NCI-H460 (cell line): ENCODE measurements around the gene NALF2. TPM values are rescaled to one million over a fixed set of nuclear protein-coding genes. Genes with fewer than 3 reads are reported as not detected.
A peak's percentile ranks its signal among the peaks of the same experiment; 100 is the strongest.

ENCODE experiments used
- DNase-seq: peaks from one replicate; pipeline ENCODE4 v3.0.0-alpha.2; 2016; ENCODE audit warnings: low read depth; ENCODE audit errors: extremely low read depth
- polyA plus RNA-seq: library from polyadenylated mRNA; depleted of rRNA; stranded (reverse); fragments of >200 nt; gene quantifications from 2 replicates; pipeline ENCODE4 v1.2.3, GENCODE V29; 2014; cell fraction: nucleus; rRNA removed
- total RNA-seq: library from RNA; depleted of rRNA; stranded (reverse); fragments of >200 nt; shearing (Covaris generic); gene quantifications from 2 replicates; pipeline ENCODE4 v1.2.3, GENCODE V29; 2014; rRNA removed

NALF2 gene
- 3.3 and 3.6 TPM in 2 replicates for total RNA-seq
- 2.5 and 4.9 TPM in 2 replicates for polyA plus RNA-seq

GRCh38 chrX:69503782-69504625 lies at the start of gene NALF2:
Gene NALF2, plus strand, starts transcription at chrX:69504326. Its CDS starts 957 bp downstream, at chrX:69505283.
- peak; percentile 64 for DNase-seq

GRCh38 chrX:69457756-69458155 lies 46.4 kb upstream of the NALF2 start:
- DNase-seq: no peak

GRCh38 chrX:69466546-69466945 lies 37.6 kb upstream of the NALF2 start:
- DNase-seq: no peak

- no peak for DNase-seq
Observed at GRCh38 chrX:69469975-69470374, 34.2 kb upstream of the NALF2 start.

- DNase-seq: no peak
Observed at GRCh38 chrX:69489625-69490024, 14.5 kb upstream of the NALF2 start.

- peak; percentile 53 for DNase-seq
Observed at GRCh38 chrX:69493193-69493592, 10.9 kb upstream of the NALF2 start.

- no peak for DNase-seq
Observed at GRCh38 chrX:69493766-69494165, 10.4 kb upstream of the NALF2 start.

GRCh38 chrX:69496183-69496582 lies 7.9 kb upstream of the NALF2 start:
- DNase-seq: no peak

GRCh38 chrX:69501429-69501828 lies 2.7 kb upstream of the NALF2 start:
- DNase-seq: no peak

- peak; percentile 50 for DNase-seq
Observed at GRCh38 chrX:69503228-69503781, 821 bp upstream of the NALF2 start.

- no peak for DNase-seq
Observed at GRCh38 chrX:69504626-69505612, 793 bp downstream of the NALF2 start.

GRCh38 chrX:69505772-69506616 lies 1.9 kb downstream of the NALF2 start:
- no peak for DNase-seq

- no peak for DNase-seq
Observed at GRCh38 chrX:69506617-69507499, 2.7 kb downstream of the NALF2 start.

GRCh38 chrX:69507500-69507789 lies 3.3 kb downstream of the NALF2 start:
- no peak for DNase-seq

- no peak for DNase-seq
Observed at GRCh38 chrX:69508610-69509009, 4.5 kb downstream of the NALF2 start.

- DNase-seq: no peak
Observed at GRCh38 chrX:69510137-69510715, 6.1 kb downstream of the NALF2 start.

GRCh38 chrX:69510914-69511513 lies 6.9 kb downstream of the NALF2 start:
- no peak for DNase-seq

- DNase-seq: no peak
Observed at GRCh38 chrX:69522052-69522451, 17.9 kb downstream of the NALF2 start.
